Prostate gland (tissue), 2 donors: ENCODE measurements around the gene TMEM45B.

Experiments used
- CTCF ChIP-seq, 4 experiments: fragments of 200-600 bp in 2 of 4; fragments of 450-650 bp in 2 of 4; sonication (generic) in 2 of 4; IDR thresholded peaks; 1 replicate in 3 of 4; 2 replicates in 1 of 4; pipeline ENCODE4 v1.5.1; 2016 to 2019; ENCODE audit warnings: antibody characterized with exemption in 4 of 4, mild to moderate bottlenecking in 2 of 4, moderate library complexity in 2 of 4
- POLR2A ChIP-seq: fragments of 450-650 bp; IDR thresholded peaks from one replicate; pipeline ENCODE4 v1.6.1; 2016; ENCODE audit warnings: antibody characterized with exemption, mild to moderate bottlenecking
- POLR2AphosphoS5 ChIP-seq: sonication (generic); formaldehyde crosslinking; IDR thresholded peaks from one replicate; pipeline ENCODE4 v1.6.1; 2017; ENCODE audit warnings: antibody characterized with exemption

DNA sequence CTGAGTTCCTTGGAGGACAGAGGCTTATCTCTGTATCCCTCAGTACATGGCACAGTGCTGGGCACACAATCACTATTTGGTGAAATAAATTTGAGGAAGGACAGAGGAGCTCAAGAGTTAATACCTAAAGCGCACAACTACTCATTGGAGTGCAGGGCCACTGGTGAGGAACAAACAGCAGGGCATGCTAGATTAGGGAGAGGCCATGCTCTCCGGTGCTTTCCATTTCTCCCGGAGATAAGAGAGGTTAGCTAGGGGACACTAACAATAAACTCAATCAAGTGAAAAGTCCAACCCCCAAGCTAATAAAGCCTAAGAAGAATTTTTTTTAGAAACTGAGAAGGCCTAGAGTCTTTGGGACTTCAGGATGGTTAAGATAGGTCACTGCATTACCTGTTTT, 50.7 kb downstream of the TMEM45B start:
- TF ChIP-seq CTCF (IDR thresholded peaks at IDR 0.05) (no peak), POLR2AphosphoS5 (no peak), POLR2A (no peak)
